PFSK-1 (cell line): ENCODE measurements around the gene PATL2.

Experiments
- FOXP2 ChIP-seq: optimal IDR thresholded peaks from 2 replicates; pipeline ENCODE3; 2011; ENCODE audit warnings: borderline replicate concordance, control low read depth, inconsistent platforms; ENCODE audit not compliant: insufficient read depth; ENCODE audit errors: extremely low read length, extremely low read depth
- POLR2AphosphoS5 ChIP-seq: IDR thresholded peaks from 2 replicates; pipeline ENCODE4 v1.6.1; 2012; ENCODE audit warnings: low read depth, mild to moderate bottlenecking, control low read depth, low read length, moderate library complexity
- SIN3A ChIP-seq: IDR thresholded peaks from 2 replicates; pipeline ENCODE4 v1.6.1; 2012; ENCODE audit warnings: mild to moderate bottlenecking, low read length, moderate library complexity, borderline replicate concordance; ENCODE audit not compliant: insufficient read depth
- TAF1 ChIP-seq: IDR thresholded peaks from 2 replicates; pipeline ENCODE4 v1.6.1; 2012; ENCODE audit warnings: low read length, control low read depth, borderline replicate concordance; ENCODE audit not compliant: insufficient read depth
- TF ChIP-seq, protein P1 (sequence below), 2 experiments: IDR thresholded peaks; 2 replicates each; pipeline versions ENCODE4 v1.6.1 to v1.8.0; 2011 to 2012; ENCODE audit warnings: low read depth in 2 of 2, low read length in 2 of 2, control low read depth in 1 of 2, inconsistent platforms in 1 of 2, mild to moderate bottlenecking in 1 of 2, moderate library complexity in 1 of 2; ENCODE audit not compliant: insufficient read depth in 1 of 2

Gene PATL2

GRCh38 chr15:44710236-44711095 lies 657 bp downstream of the PATL2 start:
- TF ChIP-seq POLR2AphosphoS5 (no peak), SIN3A (no peak), TAF1 (no peak), FOXP2 (no peak)
- TF ChIP-seq, protein P1, sequence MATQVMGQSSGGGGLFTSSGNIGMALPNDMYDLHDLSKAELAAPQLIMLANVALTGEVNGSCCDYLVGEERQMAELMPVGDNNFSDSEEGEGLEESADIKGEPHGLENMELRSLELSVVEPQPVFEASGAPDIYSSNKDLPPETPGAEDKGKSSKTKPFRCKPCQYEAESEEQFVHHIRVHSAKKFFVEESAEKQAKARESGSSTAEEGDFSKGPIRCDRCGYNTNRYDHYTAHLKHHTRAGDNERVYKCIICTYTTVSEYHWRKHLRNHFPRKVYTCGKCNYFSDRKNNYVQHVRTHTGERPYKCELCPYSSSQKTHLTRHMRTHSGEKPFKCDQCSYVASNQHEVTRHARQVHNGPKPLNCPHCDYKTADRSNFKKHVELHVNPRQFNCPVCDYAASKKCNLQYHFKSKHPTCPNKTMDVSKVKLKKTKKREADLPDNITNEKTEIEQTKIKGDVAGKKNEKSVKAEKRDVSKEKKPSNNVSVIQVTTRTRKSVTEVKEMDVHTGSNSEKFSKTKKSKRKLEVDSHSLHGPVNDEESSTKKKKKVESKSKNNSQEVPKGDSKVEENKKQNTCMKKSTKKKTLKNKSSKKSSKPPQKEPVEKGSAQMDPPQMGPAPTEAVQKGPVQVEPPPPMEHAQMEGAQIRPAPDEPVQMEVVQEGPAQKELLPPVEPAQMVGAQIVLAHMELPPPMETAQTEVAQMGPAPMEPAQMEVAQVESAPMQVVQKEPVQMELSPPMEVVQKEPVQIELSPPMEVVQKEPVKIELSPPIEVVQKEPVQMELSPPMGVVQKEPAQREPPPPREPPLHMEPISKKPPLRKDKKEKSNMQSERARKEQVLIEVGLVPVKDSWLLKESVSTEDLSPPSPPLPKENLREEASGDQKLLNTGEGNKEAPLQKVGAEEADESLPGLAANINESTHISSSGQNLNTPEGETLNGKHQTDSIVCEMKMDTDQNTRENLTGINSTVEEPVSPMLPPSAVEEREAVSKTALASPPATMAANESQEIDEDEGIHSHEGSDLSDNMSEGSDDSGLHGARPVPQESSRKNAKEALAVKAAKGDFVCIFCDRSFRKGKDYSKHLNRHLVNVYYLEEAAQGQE (IDR thresholded peaks at IDR 0.05; ENCODE audit: insufficient read depth in 1 of 2, low read depth in 2 of 2, low read length in 2 of 2): no peak

GRCh38 chr15:44706946-44707636 lies 4.0 kb downstream of the PATL2 start:
- TF ChIP-seq SIN3A: no peak
- no peak for TF ChIP-seq FOXP2

DNA sequence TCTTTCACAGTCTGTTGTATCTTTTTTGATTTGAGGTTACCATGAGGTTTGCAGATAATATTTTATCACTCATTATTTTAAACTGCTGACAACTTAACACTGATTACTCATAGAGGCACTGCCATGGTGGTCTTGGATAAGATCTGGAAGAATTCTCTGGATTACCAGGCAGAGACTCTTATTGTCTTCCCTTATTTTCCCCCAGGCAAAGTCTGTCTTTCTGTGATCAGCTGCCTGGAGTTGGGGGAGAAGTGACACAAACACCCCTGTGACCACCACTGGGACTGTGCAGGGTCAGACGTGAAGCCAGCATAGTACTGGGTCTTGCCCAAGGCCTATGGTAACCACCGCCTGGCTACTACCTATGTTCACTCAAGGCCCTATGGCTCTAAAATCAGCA lies 4.7 kb downstream of the PATL2 start:
- no peak for TF ChIP-seq TAF1
- no peak for TF ChIP-seq SIN3A
- TF ChIP-seq FOXP2: no peak
- TF ChIP-seq POLR2AphosphoS5: no peak
- TF ChIP-seq, protein P1 (IDR thresholded peaks at IDR 0.05; ENCODE audit: insufficient read depth in 1 of 2, low read depth in 2 of 2, low read length in 2 of 2): no peak

DNA sequence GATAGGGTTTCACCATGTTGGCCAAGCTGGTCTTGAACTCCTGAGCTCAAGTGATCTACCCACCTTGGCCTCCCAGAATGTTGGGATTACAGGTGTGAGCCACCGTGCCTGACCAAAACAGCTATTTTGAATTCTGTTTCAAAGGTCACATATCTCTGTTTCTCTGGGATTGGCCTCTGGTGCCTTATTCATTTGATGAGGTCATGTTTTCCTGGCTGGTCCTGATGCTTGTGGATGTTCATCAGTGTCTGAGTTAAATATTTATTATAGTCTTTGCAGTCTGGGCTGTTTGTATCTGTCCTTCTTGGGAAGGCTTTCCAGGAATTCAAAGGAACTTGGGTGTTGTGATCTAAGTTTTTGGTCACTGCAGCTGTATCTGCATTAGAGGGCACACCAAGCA lies 5.1 kb downstream of the PATL2 start:
- TF ChIP-seq, protein P1 (IDR thresholded peaks at IDR 0.05; ENCODE audit: insufficient read depth in 1 of 2, low read depth in 2 of 2, low read length in 2 of 2): no peak
- TF ChIP-seq POLR2AphosphoS5: no peak
- no peak for TF ChIP-seq SIN3A
- TF ChIP-seq FOXP2: no peak
- no peak for TF ChIP-seq TAF1

DNA sequence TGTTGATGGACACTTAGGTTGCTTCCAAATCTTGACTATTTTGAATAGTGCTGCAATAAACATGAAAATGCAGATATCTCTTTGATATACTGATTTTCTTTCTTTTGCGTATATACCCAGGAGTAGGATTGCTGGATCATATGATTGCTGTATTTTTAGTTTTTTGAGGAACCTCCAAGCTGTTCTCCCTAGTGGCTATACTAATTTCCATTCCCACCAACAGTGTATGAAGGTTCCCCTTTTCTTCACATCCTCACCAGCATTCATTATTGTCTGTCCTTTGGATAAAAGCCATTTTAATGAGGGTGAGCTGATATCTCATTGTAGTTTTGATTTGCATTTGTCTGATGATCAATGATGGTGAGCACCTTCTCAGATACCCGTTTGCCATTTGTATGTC lies 12.5 kb downstream of the PATL2 start:
- TF ChIP-seq SIN3A: no peak
- TF ChIP-seq FOXP2: no peak
- TF ChIP-seq, protein P1 (IDR thresholded peaks at IDR 0.05; ENCODE audit: insufficient read depth in 1 of 2, low read depth in 2 of 2, low read length in 2 of 2): no peak
- no peak for TF ChIP-seq POLR2AphosphoS5
- TF ChIP-seq TAF1: no peak
